HG02759 (cell line): ENCODE data around the gene NOM1.

Source experiments
- ATAC-seq: cut with Tn5 transposase; IDR thresholded peaks from one replicate; pipeline ENCODE4 v1.9.1; 2021; ENCODE audit warnings: mild to moderate bottlenecking, moderate library complexity; ENCODE audit not compliant: unreplicated experiment

Gene NOM1

GRCh38 chr7:156979711-156980110 is 30.2 kb downstream of the NOM1 start:
- ATAC-seq = no peak

- no peak for ATAC-seq
Measured at GRCh38 chr7:156984174-156984891, 34.8 kb downstream of the NOM1 start.

GRCh38 chr7:156985101-156985992 is 35.8 kb downstream of the NOM1 start:
- ATAC-seq = no peak

GRCh38 chr7:156986378-156986777 is 36.9 kb downstream of the NOM1 start:
- no peak for ATAC-seq

DNA sequence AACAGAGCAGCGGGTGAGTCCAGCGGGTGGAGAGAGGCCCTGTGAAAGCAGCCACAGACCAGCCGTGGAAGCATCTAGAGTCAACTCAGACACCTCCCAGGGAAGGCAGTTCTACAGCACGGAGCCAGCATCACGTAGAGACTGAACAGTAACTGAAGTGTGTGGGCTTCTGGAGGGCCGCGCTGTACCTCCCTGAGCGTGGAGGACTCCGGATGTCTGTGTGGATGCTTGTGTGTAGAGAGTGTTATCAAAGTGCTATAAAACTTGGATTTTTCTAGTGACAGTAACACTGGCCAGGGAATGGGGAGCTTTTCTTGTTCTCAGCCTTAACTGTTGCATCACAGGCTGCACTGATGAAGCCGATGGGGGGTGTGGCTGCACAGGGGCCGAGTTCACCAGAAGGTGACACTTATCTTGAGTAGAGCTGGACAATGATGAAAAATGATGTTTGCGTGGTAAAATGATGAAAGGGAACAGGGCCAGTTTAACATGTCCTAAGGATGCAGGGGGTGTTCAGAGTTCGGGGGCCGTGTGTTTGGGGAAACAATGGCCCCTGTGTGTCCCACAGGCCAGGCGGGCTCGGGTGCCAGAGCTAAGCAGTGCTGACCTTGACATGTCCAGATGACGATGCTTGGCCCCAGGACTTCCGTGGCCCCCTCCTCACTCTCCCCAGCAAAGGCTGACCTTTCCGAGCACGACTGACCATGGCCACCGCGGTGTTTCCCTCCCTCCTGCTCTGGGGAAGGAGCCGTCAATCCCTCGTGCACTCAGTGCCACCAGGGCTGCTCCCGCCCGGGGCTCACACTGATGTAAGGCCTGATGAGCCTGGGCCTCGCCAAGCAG is 39.1 kb downstream of the NOM1 start:
- no peak for ATAC-seq

DNA sequence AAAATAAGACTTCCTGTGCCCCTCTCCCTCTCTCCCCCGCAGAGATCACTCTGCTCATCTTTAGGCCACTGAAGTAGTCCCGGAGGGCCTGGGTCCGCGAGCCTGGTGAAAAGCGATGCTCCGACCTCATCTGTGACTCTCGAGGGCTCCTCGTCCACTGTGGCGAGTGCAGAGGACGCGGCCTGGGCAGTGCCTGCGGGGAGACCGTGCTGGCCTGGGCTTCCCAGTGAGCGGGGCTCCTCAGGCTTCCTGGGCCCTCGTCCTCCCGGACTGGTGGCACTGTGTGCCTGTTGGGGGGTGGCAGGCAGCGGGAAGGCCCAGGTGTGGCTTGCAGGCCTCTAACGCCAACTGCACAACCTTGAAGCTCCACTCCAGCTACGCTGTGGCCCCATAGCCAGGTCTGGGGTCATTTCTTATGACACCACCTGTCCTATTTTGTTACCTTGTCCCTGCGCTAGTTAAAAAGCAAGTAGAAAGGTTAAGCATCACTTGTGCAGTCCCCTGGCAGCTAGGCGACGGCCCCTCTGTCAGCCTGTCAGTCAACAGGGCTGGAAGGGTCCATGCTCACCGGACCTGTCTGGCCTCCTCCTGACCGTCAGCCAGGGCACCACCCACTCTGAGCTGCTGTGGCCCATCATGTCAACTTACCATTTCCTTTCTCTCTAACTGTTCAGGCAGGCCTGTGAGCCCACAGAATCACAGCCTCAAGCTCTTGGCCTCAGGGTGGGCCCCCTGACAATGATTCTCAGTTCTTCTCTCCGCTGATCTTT is 40.4 kb downstream of the NOM1 start:
- ATAC-seq = no peak

DNA sequence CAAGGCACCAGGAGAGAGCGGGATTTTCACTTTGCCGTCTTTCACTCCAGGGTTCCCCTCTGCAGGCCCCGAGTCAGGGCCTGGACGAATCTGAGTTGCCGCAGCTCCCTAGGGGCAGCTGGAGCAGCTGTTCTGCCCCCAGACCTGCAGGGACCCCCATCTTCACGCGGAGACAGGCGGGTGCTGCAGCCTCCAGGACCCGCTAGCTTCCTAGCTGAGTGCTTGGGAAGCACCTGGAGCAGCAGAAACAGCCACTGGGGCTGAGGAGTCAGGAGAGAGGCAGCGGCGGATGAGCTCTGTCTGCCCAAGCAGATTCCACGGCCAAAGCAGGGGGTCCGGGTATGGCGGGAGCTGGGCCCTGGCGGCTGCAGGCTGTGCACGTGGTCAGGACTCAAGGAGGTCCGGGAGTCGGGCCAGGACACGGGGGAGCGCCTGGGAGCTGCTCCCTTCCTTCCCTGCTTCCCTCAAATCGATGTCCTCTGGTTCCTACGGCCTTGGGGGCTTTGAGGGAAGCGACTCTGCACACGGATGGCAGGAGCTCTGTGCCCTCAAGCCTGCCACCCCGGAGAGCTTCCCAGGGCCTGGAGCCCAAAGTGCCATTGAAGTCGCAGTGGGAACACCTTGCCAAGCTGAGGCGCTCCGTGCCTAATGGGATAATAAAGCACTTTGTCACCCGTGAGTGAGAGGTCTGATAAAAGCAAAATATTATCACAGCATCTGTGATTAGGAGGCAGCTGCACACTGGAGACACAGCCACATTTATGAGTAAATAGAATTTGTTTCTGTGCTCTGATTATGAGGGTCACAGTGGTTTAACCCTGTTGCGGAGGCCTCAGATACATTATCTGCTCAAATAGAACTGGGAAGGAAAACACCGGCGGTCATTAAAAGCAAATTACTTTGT is 43.8 kb downstream of the NOM1 start:
- ATAC-seq = no peak

DNA sequence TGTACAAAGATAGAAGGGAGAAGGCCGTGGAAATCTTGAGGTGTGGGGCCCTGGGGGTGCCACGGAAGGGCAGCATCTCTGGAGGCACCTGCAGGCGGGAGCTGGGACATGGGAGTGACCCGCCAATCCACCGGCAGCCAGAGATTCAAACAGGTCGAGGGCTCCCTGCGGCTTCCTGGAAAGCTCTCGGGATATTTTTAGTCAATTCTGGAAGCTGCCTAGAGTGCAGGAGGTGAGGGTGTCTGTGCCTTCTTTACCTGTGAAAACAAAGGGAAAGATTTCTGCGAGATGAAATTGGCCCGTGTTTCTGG is 44.4 kb downstream of the NOM1 start:
- ATAC-seq = no peak

- ATAC-seq = no peak
Measured at GRCh38 chr7:156994417-156994816, 44.9 kb downstream of the NOM1 start.

GRCh38 chr7:156998988-156999957 is 49.8 kb downstream of the NOM1 start:
- peak; percentile 50 for ATAC-seq

DNA sequence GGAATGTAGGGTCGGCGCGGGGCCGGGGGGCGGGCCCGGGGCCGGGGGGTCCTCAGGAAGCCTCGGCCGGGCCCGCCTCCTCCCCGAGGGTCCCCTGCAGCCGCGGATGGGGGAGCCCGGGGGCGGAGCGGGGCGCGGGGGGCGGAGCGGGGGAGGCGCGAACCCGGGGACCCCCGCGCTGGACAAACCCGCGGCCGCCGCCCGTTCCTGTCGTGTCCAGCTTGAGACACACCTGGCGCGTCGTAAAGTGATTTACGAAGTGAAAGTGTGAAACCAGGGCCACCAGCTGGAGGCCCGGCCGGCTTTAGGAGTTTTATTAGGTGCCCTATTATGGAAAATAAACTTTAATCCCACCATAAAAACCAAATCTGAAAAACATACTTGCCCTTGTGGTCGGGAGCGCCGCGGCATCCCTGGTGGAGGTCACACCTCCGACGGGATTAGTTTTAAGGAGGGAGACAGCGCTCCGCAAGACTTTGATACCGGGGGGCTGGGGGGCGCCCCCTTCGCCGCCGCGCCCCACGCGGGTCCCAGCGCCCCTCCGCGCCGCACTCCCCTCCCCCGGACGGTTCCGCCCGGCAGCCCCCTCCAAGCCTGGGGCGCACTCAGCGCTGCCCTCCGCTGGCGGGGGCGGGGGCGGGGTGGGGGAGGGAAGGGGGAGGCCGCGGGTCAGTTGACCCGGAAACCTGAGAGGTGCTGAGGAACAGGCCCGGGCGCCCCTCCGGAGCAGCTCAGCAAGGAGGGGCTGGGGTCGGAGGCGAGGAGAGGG is 50.6 kb downstream of the NOM1 start:
- peak; percentile 36 for ATAC-seq

- ATAC-seq = no peak
Measured at GRCh38 chr7:157000741-157001653, 51.5 kb downstream of the NOM1 start.

- no peak for ATAC-seq
Measured at GRCh38 chr7:157001920-157002818, 52.7 kb downstream of the NOM1 start.

DNA sequence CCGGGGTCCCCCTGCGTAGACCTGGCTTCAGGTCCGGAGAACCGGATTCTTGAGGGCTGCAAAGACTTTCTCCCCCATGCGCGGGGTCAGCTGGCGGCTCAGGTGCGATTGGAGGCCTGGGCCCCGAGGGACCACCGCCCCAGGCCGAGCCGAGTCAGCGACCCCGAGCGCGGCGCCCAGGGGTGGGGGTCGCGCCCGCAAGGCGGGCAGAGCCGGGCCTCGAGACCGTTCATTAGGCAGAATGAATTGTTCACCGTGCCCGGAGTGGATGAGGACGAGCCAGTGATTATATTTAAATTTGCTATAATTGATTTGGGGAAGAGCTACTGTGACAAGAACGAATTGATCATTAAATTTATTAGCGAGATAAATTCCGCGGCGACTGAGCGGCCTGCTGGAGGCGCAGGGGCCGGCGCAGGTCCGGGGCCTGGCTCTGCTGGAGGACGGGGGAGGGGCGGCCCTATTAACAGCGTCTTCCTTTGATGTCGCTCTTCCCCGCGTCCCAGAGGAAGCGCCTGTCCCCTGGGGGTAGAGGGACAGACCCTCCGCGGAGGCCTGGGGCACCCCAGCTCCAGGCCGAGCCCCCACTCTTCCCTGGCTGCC is 53.4 kb downstream of the NOM1 start:
- ATAC-seq = no peak

DNA sequence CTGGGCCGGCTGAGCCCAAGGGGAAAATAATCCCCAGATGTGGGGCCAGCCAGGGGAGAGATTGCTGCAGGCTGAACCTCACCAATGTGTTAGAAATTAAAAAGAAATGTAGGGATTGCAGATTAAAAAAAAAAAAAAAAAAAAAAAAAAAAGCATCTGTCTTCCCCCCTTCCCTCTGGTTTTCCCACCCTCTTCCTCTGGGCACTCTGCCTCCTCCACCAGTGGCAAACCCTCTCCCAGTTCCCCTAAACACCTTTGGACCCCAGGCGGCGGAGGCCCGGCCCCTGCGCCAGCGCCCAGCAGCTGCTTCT is 53.9 kb downstream of the NOM1 start:
- ATAC-seq = no peak
